ENCODE measurements around the gene RNF38. TPM values are rescaled to one million over a fixed set of nuclear protein-coding genes. Genes with fewer than 3 reads are reported as not detected.
"Not testable (repeated sequence)": the region's sequence is repeated elsewhere in the genome, so short reads cannot be mapped to it uniquely, and the experiment has no call there.

Gene RNF38
- total and polyA plus RNA-seq, 2 experiments from 2014 or later = 13.7 to 61.9 TPM

DNA sequence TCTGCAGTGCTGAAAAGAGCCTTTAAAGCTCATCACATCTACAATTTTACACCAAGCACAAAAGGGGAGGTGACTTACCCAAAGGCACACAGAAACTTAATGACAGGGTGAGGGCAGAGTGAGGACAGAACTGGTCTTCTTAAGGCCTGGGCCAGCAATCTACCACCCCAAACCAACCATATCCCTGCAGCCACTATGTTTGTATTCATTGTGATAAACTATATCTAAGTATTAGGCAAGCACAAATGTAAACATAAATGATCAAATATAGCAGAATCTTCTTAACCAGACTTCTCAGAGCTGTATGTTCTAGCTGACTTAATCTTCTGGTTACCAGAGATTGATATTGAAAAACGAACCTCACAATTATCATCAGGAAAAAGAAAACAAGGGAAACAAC is 47.9 kb upstream of the RNF38 start:
- Mint-ChIP-seq H3K27ac (no peak overlapping the region), H3K36me3 (ENCODE audit: low read depth) (peaks cover 8% of the 10 kb centered on the region; the same call in 2 of the 3 replicates), H3K27me3 (ENCODE audit: insufficient read depth, low read depth, poor library complexity) (no peaks in the 10 kb centered on the region), H3K4me1 (peaks cover 28% of the 10 kb centered on the region), H3K9me3 (no peaks in the 10 kb centered on the region; the same call in 2 of the 3 replicates), H3K4me3 (no peak overlapping the region)
- 0 out of 2 replicates have a peak overlapping the region, but pooled peaks have one; percentile 42 for H3K27ac ChIP-seq (ENCODE audit: low read depth)
- H3K9me2 ChIP-seq (ENCODE audit: insufficient read depth) = no peaks in the 10 kb centered on the region
- TF ChIP-seq EZH2phosphoT487 (IDR thresholded peaks at IDR 0.05; ENCODE audit: unreplicated experiment) (no peak), POLR2AphosphoS5 (IDR thresholded peaks at IDR 0.05; ENCODE audit: low read depth) (no peak), ZNF114 (CRISPR knock-in tag; IDR thresholded peaks at IDR 0.05) (no peak), CREB1 (CRISPR knock-in tag; IDR thresholded peaks at IDR 0.05; ENCODE audit: low read depth) (no peak), NANOG (IDR thresholded peaks at IDR 0.05; ENCODE audit: borderline replicate concordance) (no peak), JUNB (IDR thresholded peaks at IDR 0.05; ENCODE audit: unreplicated experiment) (no peak)
- TF ChIP-seq, protein P1, sequence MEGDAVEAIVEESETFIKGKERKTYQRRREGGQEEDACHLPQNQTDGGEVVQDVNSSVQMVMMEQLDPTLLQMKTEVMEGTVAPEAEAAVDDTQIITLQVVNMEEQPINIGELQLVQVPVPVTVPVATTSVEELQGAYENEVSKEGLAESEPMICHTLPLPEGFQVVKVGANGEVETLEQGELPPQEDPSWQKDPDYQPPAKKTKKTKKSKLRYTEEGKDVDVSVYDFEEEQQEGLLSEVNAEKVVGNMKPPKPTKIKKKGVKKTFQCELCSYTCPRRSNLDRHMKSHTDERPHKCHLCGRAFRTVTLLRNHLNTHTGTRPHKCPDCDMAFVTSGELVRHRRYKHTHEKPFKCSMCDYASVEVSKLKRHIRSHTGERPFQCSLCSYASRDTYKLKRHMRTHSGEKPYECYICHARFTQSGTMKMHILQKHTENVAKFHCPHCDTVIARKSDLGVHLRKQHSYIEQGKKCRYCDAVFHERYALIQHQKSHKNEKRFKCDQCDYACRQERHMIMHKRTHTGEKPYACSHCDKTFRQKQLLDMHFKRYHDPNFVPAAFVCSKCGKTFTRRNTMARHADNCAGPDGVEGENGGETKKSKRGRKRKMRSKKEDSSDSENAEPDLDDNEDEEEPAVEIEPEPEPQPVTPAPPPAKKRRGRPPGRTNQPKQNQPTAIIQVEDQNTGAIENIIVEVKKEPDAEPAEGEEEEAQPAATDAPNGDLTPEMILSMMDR (conservative IDR thresholded peaks at IDR 0.05; ENCODE audit: low read depth in 2 of 2) = no peak
- TF ChIP-seq, protein P2, sequence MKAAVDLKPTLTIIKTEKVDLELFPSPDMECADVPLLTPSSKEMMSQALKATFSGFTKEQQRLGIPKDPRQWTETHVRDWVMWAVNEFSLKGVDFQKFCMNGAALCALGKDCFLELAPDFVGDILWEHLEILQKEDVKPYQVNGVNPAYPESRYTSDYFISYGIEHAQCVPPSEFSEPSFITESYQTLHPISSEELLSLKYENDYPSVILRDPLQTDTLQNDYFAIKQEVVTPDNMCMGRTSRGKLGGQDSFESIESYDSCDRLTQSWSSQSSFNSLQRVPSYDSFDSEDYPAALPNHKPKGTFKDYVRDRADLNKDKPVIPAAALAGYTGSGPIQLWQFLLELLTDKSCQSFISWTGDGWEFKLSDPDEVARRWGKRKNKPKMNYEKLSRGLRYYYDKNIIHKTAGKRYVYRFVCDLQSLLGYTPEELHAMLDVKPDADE (IDR thresholded peaks at IDR 0.05) = no peak
- no peaks in the 10 kb centered on the region for H3K36me3 ChIP-seq (ENCODE audit: insufficient read depth)
- no peaks in the 10 kb centered on the region for H3K27me3 ChIP-seq (ENCODE audit: insufficient read depth)
- H2AFZ ChIP-seq = no peak overlapping the region
- peaks cover 34% of the 10 kb centered on the region for H3K4me1 ChIP-seq (ENCODE audit: insufficient read depth)
- no peak overlapping the region for H3K4me2 ChIP-seq
- no peak overlapping the region for H3K4me3 ChIP-seq
- H3K79me2 ChIP-seq (replicated peaks; ENCODE audit: insufficient read depth) = peaks cover 83% of the 10 kb centered on the region
- no peak for ATAC-seq
- H3F3A ChIP-seq (replicated peaks; ENCODE audit: low read depth) = 0 out of 2 replicates have a peak, but pooled peaks cover 3% of the 10 kb centered on the region
- no peak for DNase-seq (ENCODE audit: low spot score)
- peaks cover 51% of the 10 kb centered on the region for H4K20me1 ChIP-seq (replicated peaks; ENCODE audit: insufficient read depth)

DNA sequence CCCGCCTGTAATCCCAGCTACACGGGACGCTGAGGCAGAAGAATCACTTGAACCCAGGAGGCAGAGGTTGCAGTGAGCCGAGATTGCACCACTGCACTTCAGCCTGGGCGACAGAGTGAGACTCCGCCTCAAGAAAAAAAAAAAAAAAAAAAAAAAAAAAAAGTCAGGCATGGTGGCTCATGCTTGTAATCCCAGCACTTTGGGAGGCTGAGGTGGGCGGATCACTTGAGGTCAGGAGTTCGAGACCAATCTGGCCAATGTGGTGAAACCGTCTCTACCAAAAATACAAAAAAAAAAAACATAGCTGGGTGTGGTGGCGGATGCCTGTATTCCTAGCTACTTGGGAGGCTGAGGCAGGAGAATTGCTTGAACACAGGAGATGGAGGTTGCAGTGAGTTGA is 46.6 kb upstream of the RNF38 start:
- Histone ChIP-seq H4K20me1 (replicated peaks; ENCODE audit: insufficient read depth) (peaks cover 49% of the 10 kb centered on the region; the same call in 1 of the 2 replicates), H3K4me1 (ENCODE audit: insufficient read depth) (peaks cover 47% of the 10 kb centered on the region), H3K79me2 (replicated peaks; ENCODE audit: insufficient read depth) (peaks cover 96% of the 10 kb centered on the region), H3K27ac (ENCODE audit: low read depth) (peak overlapping the region; percentile 77)
- not testable (repeated sequence) for H3F3A ChIP-seq (replicated peaks; ENCODE audit: low read depth); H3K4me3 ChIP-seq; H3K9me2 ChIP-seq (ENCODE audit: insufficient read depth); H3K4me3 Mint-ChIP-seq; H3K36me3 Mint-ChIP-seq (ENCODE audit: low read depth); H3K27me3 Mint-ChIP-seq (ENCODE audit: insufficient read depth, low read depth, poor library complexity); H3K36me3 ChIP-seq (ENCODE audit: insufficient read depth); H2AFZ ChIP-seq; ATAC-seq; H3K9me3 Mint-ChIP-seq; DNase-seq (ENCODE audit: low spot score); H3K27ac Mint-ChIP-seq; H3K4me2 ChIP-seq; H3K27me3 ChIP-seq (ENCODE audit: insufficient read depth)
- peaks cover 36% of the 10 kb centered on the region for H3K4me1 Mint-ChIP-seq

Measured in GM23338 (cell line).